HepG2 (cell line): Measurements from ENCODE around the gene KIF5B. TPM values are rescaled to one million over a fixed set of nuclear protein-coding genes. Genes with fewer than 3 reads are reported as not detected.
A peak's percentile ranks its signal among the peaks of the same experiment; 100 is the strongest.

Source experiments
- ATAC-seq: fragments of 200-7000 bp; cut with Tn5 transposase; 3 replicates; pipeline ENCODE4 v1.9.1; 2020; ENCODE audit warnings: mild to moderate bottlenecking, moderate library complexity
- BruUV-seq: library from RNA; stranded (reverse); fragments of 400-500 nt; replicated peaks from 2 replicates; lab custom pipeline; 2021; lab: Mats Ljungman, UMichigan
- CTCF ChIA-PET: fragments of 300-600 bp; formaldehyde crosslinking; extraction: SDS; loops from one replicate; lab custom pipeline; 2021; ENCODE audit warnings: low total read pairs, inconsistent platforms, low intra/inter-chr PET ratio; lab: Yijun Ruan, JAX
- POLR2A ChIA-PET: fragments of 350-600 bp; sonication (Branson Sonifier 250); formaldehyde crosslinking; loops from one replicate; lab custom pipeline; 2020; ENCODE audit warnings: antibody characterized with exemption, inconsistent platforms; lab: Yijun Ruan, JAX
- DNase-seq: peaks from one replicate; pipeline ENCODE4 v3.0.0-alpha.2; 2015; ENCODE audit warnings: low spot score
- FAIRE-seq: peaks from 3 replicates; lab custom pipeline; 2011; peaks lifted over from hg19 to GRCh38; lab: Jason Lieb, UNC
- H2AFZ ChIP-seq: one replicate; pipeline ENCODE4 v1.6.1; 2011; ENCODE audit warnings: low read length, inconsistent platforms
- H3K27ac ChIP-seq: fragments of 300-600 bp; 3 replicates; pipeline ENCODE4 v1.8.0; 2011; ENCODE audit warnings: mixed run types, mild to moderate bottlenecking, mixed read lengths, low read length, inconsistent platforms; ENCODE audit not compliant: insufficient read depth; ENCODE audit errors: extremely low read length
- H3K27me3 ChIP-seq, 2 experiments: fragments of 200-600 bp in 1 of 2; 2 replicates in 1 of 2; 3 replicates in 1 of 2; pipeline versions ENCODE4 v1.6.0 to v1.8.0; 2011; ENCODE audit warnings: low read length in 2 of 2, mild to moderate bottlenecking in 2 of 2, moderate library complexity in 2 of 2, inconsistent platforms in 1 of 2; ENCODE audit not compliant: insufficient read depth in 2 of 2, control insufficient read depth in 1 of 2
- H3K36me3 ChIP-seq, 2 experiments: fragments of 200-600 bp in 1 of 2; replicated peaks in 1 of 2; 2 replicates in 1 of 2; 3 replicates in 1 of 2; pipeline versions ENCODE4 v1.5.1 to v1.8.0; 2011; ENCODE audit warnings: low read length in 2 of 2, inconsistent platforms in 1 of 2; ENCODE audit not compliant: insufficient read depth in 2 of 2, control insufficient read depth in 1 of 2
- H3K4me1 ChIP-seq: 2 replicates; pipeline ENCODE4 v1.5.1; 2012; ENCODE audit warnings: low read length, inconsistent platforms; ENCODE audit not compliant: insufficient read depth
- H3K4me2 ChIP-seq: 2 replicates; pipeline ENCODE4 v1.6.0; 2011; ENCODE audit warnings: low read depth, low read length, inconsistent platforms
- H3K4me3 ChIP-seq, 3 experiments: fragments of 200-600 bp in 1 of 3; sonication (generic), shearing (Covaris generic) in 1 of 3; replicated peaks in 1 of 3; 2 replicates each; pipeline ENCODE4 v1.5.1; 2011 to 2016; ENCODE audit warnings: low read length in 3 of 3, inconsistent platforms in 2 of 3, low read depth in 2 of 3, mild to moderate bottlenecking in 2 of 3, control low read depth in 1 of 3, mixed read lengths in 1 of 3; ENCODE audit not compliant: insufficient read depth in 1 of 3
- H3K79me2 ChIP-seq: one replicate; pipeline ENCODE4 v1.6.1; 2011; ENCODE audit warnings: low read length, inconsistent platforms; ENCODE audit not compliant: insufficient read depth
- H3K9ac ChIP-seq: 2 replicates; pipeline ENCODE4 v1.6.0; 2011; ENCODE audit warnings: mild to moderate bottlenecking, low read depth, low read length, inconsistent platforms; ENCODE audit not compliant: insufficient read depth
- H3K9me3 ChIP-seq: 2 replicates; pipeline ENCODE4 v1.5.1; 2012; ENCODE audit warnings: mild to moderate bottlenecking, low read length
- H4K20me1 ChIP-seq: 2 replicates; pipeline ENCODE4 v1.6.0; 2011; ENCODE audit warnings: inconsistent platforms, mild to moderate bottlenecking, low read length, moderate library complexity; ENCODE audit not compliant: insufficient read depth
- ARHGAP35 ChIP-seq: sonication (generic); formaldehyde crosslinking; IDR thresholded peaks from 2 replicates; pipeline ENCODE4 v1.9.0; 2022; ENCODE audit warnings: mild to moderate bottlenecking, inconsistent platforms, moderate library complexity, missing genetic modification reagents, borderline replicate concordance
- CBX2 ChIP-seq, 2 experiments: fragments of 200-600 bp in 1 of 2; sonication (generic); formaldehyde crosslinking in 1 of 2; IDR thresholded peaks; 2 replicates each; pipeline versions ENCODE4 v1.7.0 to v1.8.1; 2018 to 2022; ENCODE audit warnings: low read depth in 2 of 2, low read length in 1 of 2, mild to moderate bottlenecking in 1 of 2, missing genetic modification reagents in 1 of 2
- CERS6 ChIP-seq: sonication (generic); formaldehyde crosslinking; IDR thresholded peaks from 2 replicates; pipeline ENCODE4 v1.5.0; 2020; ENCODE audit warnings: missing genetic modification reagents
- DMAP1 ChIP-seq: IDR thresholded peaks from 2 replicates; pipeline ENCODE4 v1.6.1; 2016
- MYC ChIP-seq: sonication (generic); formaldehyde crosslinking; IDR thresholded peaks from 2 replicates; pipeline ENCODE4 v1.9.0; 2021; ENCODE audit warnings: missing genetic modification reagents, borderline replicate concordance
- PAXIP1 ChIP-seq: sonication (generic); formaldehyde crosslinking; conservative IDR thresholded peaks from 2 replicates; pipeline ENCODE4 v1.4.0; 2020; ENCODE audit warnings: mild to moderate bottlenecking, missing genetic modification reagents, moderate library complexity
- PRDM4 ChIP-seq: sonication (generic); formaldehyde crosslinking; IDR thresholded peaks from 2 replicates; pipeline ENCODE4 v1.9.0; 2021; ENCODE audit warnings: missing genetic modification reagents, borderline replicate concordance
- SALL1 ChIP-seq: sonication (generic); formaldehyde crosslinking; IDR thresholded peaks from 2 replicates; pipeline ENCODE4 v1.8.0; 2022; ENCODE audit warnings: mild to moderate bottlenecking, missing genetic modification reagents
- SMAD1 ChIP-seq: sonication (generic); formaldehyde crosslinking; IDR thresholded peaks from 2 replicates; pipeline ENCODE4 v1.4.0; 2020; ENCODE audit warnings: missing genetic modification reagents, low read depth, mild to moderate bottlenecking, borderline replicate concordance
- THAP8 ChIP-seq: sonication (generic); formaldehyde crosslinking; IDR thresholded peaks from 2 replicates; pipeline ENCODE4 v1.5.1; 2020; ENCODE audit warnings: missing genetic modification reagents, mild to moderate bottlenecking, borderline replicate concordance
- ZFYVE20 ChIP-seq: sonication (generic); formaldehyde crosslinking; IDR thresholded peaks from 2 replicates; pipeline ENCODE4 v1.8.0; 2023; ENCODE audit warnings: low read depth, mild to moderate bottlenecking, moderate library complexity, missing genetic modification reagents, borderline replicate concordance
- ZNF350 ChIP-seq: sonication (generic); formaldehyde crosslinking; IDR thresholded peaks from 2 replicates; pipeline ENCODE4 v1.4.0; 2020; ENCODE audit warnings: mild to moderate bottlenecking, low read depth, missing genetic modification reagents, borderline replicate concordance
- ZNF431 ChIP-seq: sonication (generic); formaldehyde crosslinking; IDR thresholded peaks from 2 replicates; pipeline ENCODE4 v1.9.0; 2022; ENCODE audit warnings: missing genetic modification reagents, low read depth, mild to moderate bottlenecking, borderline replicate concordance
- ZNF570 ChIP-seq: sonication (generic); formaldehyde crosslinking; IDR thresholded peaks from 2 replicates; pipeline ENCODE4 v1.4.0; 2020; ENCODE audit warnings: mild to moderate bottlenecking, missing genetic modification reagents, borderline replicate concordance
- WGBS: methylation state at CpG from one replicate; pipeline ENCODE4 v1.1.6; 2017; ENCODE audit warnings: low lambda C conversion rate; 5-methylcytosine and 5-hydroxymethylcytosine counted together
- in situ Hi-C: cut with HindIII; loops from 2 replicates; pipeline ENCODE4 v1.10.0; 2017; ENCODE audit warnings: low pct_unique_long_range_greater_than_20kb; ENCODE audit not compliant: extremely low pct_ligation_motif_present
- intact Hi-C: fragments of 100-400 bp; cut with micrococcal nuclease; formaldehyde crosslinking; loops from one replicate; pipeline ENCODE4 v1.10.0; 2022; ENCODE audit not compliant: unreplicated experiment
- polyA plus RNA-seq, 8 experiments: library from polyadenylated mRNA; depleted of rRNA in 3 of 8; stranded (reverse) in 7 of 8; unstranded in 1 of 8; fragments of >200 nt; fragmentation: Illumina TruSeq in 4 of 8; extraction: Trizol in 4 of 8; gene quantifications; 2 replicates each; pipeline versions ENCODE4 v1.2.1 to v1.2.3, GENCODE V29; 2011 to 2016; ENCODE audit warnings: low read depth in 4 of 8, missing spikeins in 1 of 8, mixed read lengths in 1 of 8; ENCODE audit not compliant: insufficient read depth in 1 of 8
- total RNA-seq, 5 experiments: library from RNA; depleted of rRNA; stranded (reverse); fragments of >200 nt; fragmentation: Illumina TruSeq; extraction: Trizol; gene quantifications; 2 replicates each; pipeline ENCODE4 v1.2.3, GENCODE V29; 2016; ENCODE audit warnings: low read depth in 1 of 5

KIF5B gene
- total and polyA plus RNA-seq, 2 of the 13 experiments (the other 11 are each of a cell fraction or from before 2014, with no cell fraction given): 34.3 to 133 TPM

- no TSS peak for BruUV-seq
- ATAC-seq (peak; percentile 31), DNase-seq (no peak), FAIRE-seq (no peak)
- intact Hi-C loops (no loop called here), in situ Hi-C loops (no loop called here)
- Histone ChIP-seq H3K9ac (no peak overlapping the region), H3K36me3 (no peaks in the 10 kb centered on the region), H3K27me3 (no peaks in the 10 kb centered on the region), H3K4me2 (no peak overlapping the region), H3K27ac (peak overlapping the region; percentile 10), H4K20me1 (no peaks in the 10 kb centered on the region), H2AFZ (no peak overlapping the region), H3K4me3 (no peak overlapping the region), H3K79me2 (no peaks in the 10 kb centered on the region), H3K4me1 (peaks cover 57% of the 10 kb centered on the region), H3K9me3 (no peaks in the 10 kb centered on the region)
- 97% methylated on average over 3 of the region's 4 CpGs for WGBS
- ChIA-PET CTCF (no interaction called here), POLR2A (interaction anchor here (0.9 kb wide), 1 partner anchor 33 kb away, joined by 3 read pairs; no protein-coding TSS in a partner anchor)
- TF ChIP-seq MYC (CRISPR knock-in tag) (no peak), ARHGAP35 (CRISPR knock-in tag) (no peak), SMAD1 (no peak), DMAP1 (CRISPR knock-in tag) (no peak), ZNF350 (CRISPR knock-in tag) (no peak), ZFYVE20 (CRISPR knock-in tag) (no peak), PRDM4 (CRISPR knock-in tag) (no peak), THAP8 (CRISPR knock-in tag) (no peak), CBX2 (IDR thresholded peaks at IDR 0.05; ENCODE audit: low read depth, low read length) (no peak), CBX2 (CRISPR knock-in tag; IDR thresholded peaks at IDR 0.05; ENCODE audit: low read depth) (no peak), ZNF431 (CRISPR knock-in tag) (no peak), ZNF570 (CRISPR knock-in tag) (no peak), PAXIP1 (CRISPR knock-in tag) (no peak), SALL1 (CRISPR knock-in tag) (no peak), CERS6 (no peak)
Measured at GRCh38 chr10:31962826-31963588, 93.2 kb downstream of the KIF5B start.
